KOPT-K1 (cell line): ENCODE measurements around the gene TMEM129.

ENCODE experiments used
- H3K27ac ChIP-seq: fragments of 200-600 bp; sonication (generic); 2 replicates; pipeline ENCODE4 v1.5.1; 2016; ENCODE audit warnings: antibody characterized with exemption, mild to moderate bottlenecking, low read depth, low read length; ENCODE audit not compliant: poor library complexity, severe bottlenecking
- H3K36me3 ChIP-seq: fragments of 200-600 bp; sonication (generic); 2 replicates; pipeline ENCODE4 v1.5.1; 2017; ENCODE audit warnings: antibody characterized with exemption, mild to moderate bottlenecking, low read length, moderate library complexity; ENCODE audit not compliant: insufficient read depth
- H3K9me3 ChIP-seq: fragments of 200-600 bp; sonication (generic); 2 replicates; pipeline ENCODE4 v1.5.1; 2017; ENCODE audit warnings: antibody characterized with exemption, low read length, mild to moderate bottlenecking; ENCODE audit not compliant: insufficient read depth, poor library complexity, severe bottlenecking

The TMEM129 gene

GRCh38 chr4:1721003-1721665, at the start of gene TMEM129, which contains the start of gene TACC3:
Gene TMEM129, minus strand, starts transcription at chr4:1721323. Its CDS starts 486 bp downstream, at chr4:1720837.
Gene TACC3, plus strand, starts transcription at chr4:1721521. Its CDS starts 1,901 bp downstream, at chr4:1723422.
- Histone ChIP-seq H3K36me3 (peaks cover 70% of the 10 kb centered on the region), H3K9me3 (no peaks in the 10 kb centered on the region), H3K27ac (peak within 1 kb of the TSS; percentile 94)

GRCh38 chr4:1770791-1771231, 49.7 kb upstream of the TMEM129 start:
- Histone ChIP-seq H3K9me3 (no peaks in the 10 kb centered on the region), H3K27ac (no peak overlapping the region), H3K36me3 (no peaks in the 10 kb centered on the region)

GRCh38 chr4:1770245-1770644, 49.1 kb upstream of the TMEM129 start:
- H3K27ac ChIP-seq: no peak overlapping the region
- no peaks in the 10 kb centered on the region for H3K9me3 ChIP-seq
- H3K36me3 ChIP-seq: no peaks in the 10 kb centered on the region

GRCh38 chr4:1769692-1770091, 48.6 kb upstream of the TMEM129 start:
- H3K36me3 ChIP-seq: no peaks in the 10 kb centered on the region
- no peaks in the 10 kb centered on the region for H3K9me3 ChIP-seq
- H3K27ac ChIP-seq: no peak overlapping the region

- no peaks in the 10 kb centered on the region for H3K9me3 ChIP-seq
- H3K27ac ChIP-seq: no peak overlapping the region
- H3K36me3 ChIP-seq: no peaks in the 10 kb centered on the region
Observed at GRCh38 chr4:1768367-1769034, 47.4 kb upstream of the TMEM129 start.

- no peaks in the 10 kb centered on the region for H3K36me3 ChIP-seq
- no peaks in the 10 kb centered on the region for H3K9me3 ChIP-seq
- H3K27ac ChIP-seq: no peak overlapping the region
Observed at GRCh38 chr4:1767770-1768366, 46.7 kb upstream of the TMEM129 start.

GRCh38 chr4:1767061-1767769, 46.1 kb upstream of the TMEM129 start:
- Histone ChIP-seq H3K36me3 (no peaks in the 10 kb centered on the region), H3K9me3 (no peaks in the 10 kb centered on the region), H3K27ac (no peak overlapping the region)

- no peak overlapping the region for H3K27ac ChIP-seq
- no peaks in the 10 kb centered on the region for H3K9me3 ChIP-seq
Observed at GRCh38 chr4:1766106-1767060, 45.3 kb upstream of the TMEM129 start.

GRCh38 chr4:1765409-1766072, 44.4 kb upstream of the TMEM129 start:
- Histone ChIP-seq H3K27ac (no peak overlapping the region), H3K36me3 (no peaks in the 10 kb centered on the region)

More at GRCh38 chr4:1766106-1767060, 45.3 kb upstream of the TMEM129 start:
- H3K36me3 ChIP-seq: no peaks in the 10 kb centered on the region

GRCh38 chr4:1764670-1765069, 43.5 kb upstream of the TMEM129 start:
- H3K36me3 ChIP-seq: no peaks in the 10 kb centered on the region
- no peaks in the 10 kb centered on the region for H3K9me3 ChIP-seq
- H3K27ac ChIP-seq: no peak overlapping the region

More at GRCh38 chr4:1765409-1766072, 44.4 kb upstream of the TMEM129 start:
- no peaks in the 10 kb centered on the region for H3K9me3 ChIP-seq

- no peaks in the 10 kb centered on the region for H3K36me3 ChIP-seq
- H3K9me3 ChIP-seq: no peaks in the 10 kb centered on the region
- H3K27ac ChIP-seq: no peak overlapping the region
Observed at GRCh38 chr4:1763550-1764080, 42.5 kb upstream of the TMEM129 start.

- Histone ChIP-seq H3K36me3 (no peaks in the 10 kb centered on the region), H3K9me3 (no peaks in the 10 kb centered on the region), H3K27ac (no peak overlapping the region)
Observed at GRCh38 chr4:1763070-1763549, 42.0 kb upstream of the TMEM129 start.

- Histone ChIP-seq H3K36me3 (no peaks in the 10 kb centered on the region), H3K9me3 (no peaks in the 10 kb centered on the region), H3K27ac (no peak overlapping the region)
Observed at GRCh38 chr4:1762264-1763010, 41.3 kb upstream of the TMEM129 start.
